K562 (cell line): ENCODE measurements around the gene ELP1. TPM values are rescaled to one million over a fixed set of nuclear protein-coding genes. Genes with fewer than 3 reads are reported as not detected.

Source experiments
- ATAC-seq: fragments of 200-7000 bp; cut with Tn5 transposase; 3 replicates; pipeline ENCODE4 v1.9.1; 2020; ENCODE audit warnings: moderate library complexity
- BruUV-seq: library from RNA; stranded (reverse); fragments of 400-500 nt; replicated peaks from 2 replicates; lab custom pipeline; 2021; lab: Mats Ljungman, UMichigan
- CTCF ChIA-PET: fragments of 300-600 bp; formaldehyde crosslinking; extraction: SDS; loops from one replicate; lab custom pipeline; 2021; ENCODE audit warnings: low intra/inter-chr PET ratio; lab: Yijun Ruan, JAX
- POLR2A ChIA-PET: fragments of 300-600, 350-650 bp; sonication (Branson Sonifier 250); formaldehyde crosslinking; extraction: SDS; loops from one replicate; lab custom pipeline; 2021; ENCODE audit warnings: antibody characterized with exemption, inconsistent platforms; lab: Yijun Ruan, JAX
- DNase-seq, 4 experiments: peaks; one replicate each; pipeline versions ENCODE4 v3.0.0 to v3.0.0-alpha.2; 2011 to 2018; ENCODE audit warnings: low spot score in 3 of 4, mixed read lengths in 3 of 4; ENCODE audit errors: extremely low read depth in 1 of 4
- FAIRE-seq: peaks from 2 replicates; lab custom pipeline; 2011; peaks lifted over from hg19 to GRCh38; lab: Jason Lieb, UNC
- H2AFZ ChIP-seq: 2 replicates; pipeline ENCODE4 v1.6.0; 2011; ENCODE audit warnings: low read depth, low read length, control low read depth, inconsistent platforms
- H3K27ac ChIP-seq: fragments of 200-600 bp; 3 replicates; pipeline ENCODE4 v1.8.0; 2011; ENCODE audit warnings: low read depth, mild to moderate bottlenecking, control low read depth, inconsistent platforms, low read length, moderate library complexity, mixed read lengths; ENCODE audit errors: extremely low read depth
- H3K27me3 ChIP-seq, 2 experiments: fragments of 300-600 bp in 1 of 2; 2 replicates in 1 of 2; 3 replicates in 1 of 2; pipeline versions ENCODE4 v1.6.0 to v1.8.0; 2011; ENCODE audit warnings: inconsistent platforms in 2 of 2, low read length in 2 of 2, mild to moderate bottlenecking in 1 of 2, mixed read lengths in 1 of 2, moderate library complexity in 1 of 2; ENCODE audit not compliant: control insufficient read depth in 2 of 2, insufficient read depth in 2 of 2
- H3K36me3 ChIP-seq: fragments of 300-600 bp; 3 replicates; pipeline ENCODE4 v1.8.0; 2011; ENCODE audit warnings: mild to moderate bottlenecking, low read length, inconsistent platforms; ENCODE audit not compliant: control insufficient read depth, insufficient read depth
- H3K4me1 ChIP-seq, 2 experiments: fragments of 200-600 bp in 1 of 2; replicated peaks in 1 of 2; 2 replicates in 1 of 2; 3 replicates in 1 of 2; pipeline versions ENCODE4 v1.5.1 to v1.8.0; 2011; ENCODE audit warnings: inconsistent platforms in 2 of 2, low read length in 2 of 2, mild to moderate bottlenecking in 1 of 2, mixed read lengths in 1 of 2, moderate library complexity in 1 of 2; ENCODE audit not compliant: control insufficient read depth in 2 of 2, insufficient read depth in 2 of 2
- H3K4me2 ChIP-seq: 2 replicates; pipeline ENCODE4 v1.6.1; 2011; ENCODE audit warnings: low read length, control low read depth, inconsistent platforms, mixed read lengths; ENCODE audit not compliant: insufficient read depth
- H3K4me3 ChIP-seq: fragments of 200-600 bp; sonication (generic), shearing (Covaris generic); 2 replicates; pipeline ENCODE4 v1.5.1; 2016; ENCODE audit warnings: control low read depth, inconsistent platforms
- H3K79me2 ChIP-seq: fragments of 200-600 bp; 3 replicates; pipeline ENCODE4 v1.8.0; 2011; ENCODE audit warnings: low read length, inconsistent platforms; ENCODE audit not compliant: control insufficient read depth, insufficient read depth
- H3K9ac ChIP-seq, 2 experiments: 2 replicates each; pipeline versions ENCODE4 v1.6.0 to v1.6.1; 2011; ENCODE audit warnings: low read depth in 2 of 2, low read length in 2 of 2, control low read depth in 1 of 2, inconsistent platforms in 1 of 2, mild to moderate bottlenecking in 1 of 2, mixed read lengths in 1 of 2; ENCODE audit not compliant: insufficient read depth in 1 of 2
- H3K9me1 ChIP-seq: one replicate; pipeline ENCODE4 v1.6.0; 2011; ENCODE audit warnings: inconsistent platforms, mild to moderate bottlenecking, low read length, moderate library complexity; ENCODE audit not compliant: control insufficient read depth, insufficient read depth
- H3K9me3 ChIP-seq: replicated peaks from 2 replicates; pipeline ENCODE4 v1.5.1; 2011; ENCODE audit warnings: low read depth, low read length, inconsistent platforms; ENCODE audit not compliant: control insufficient read depth, insufficient read depth
- H4K20me1 ChIP-seq: replicated peaks from 2 replicates; pipeline ENCODE4 v1.6.1; 2011; ENCODE audit warnings: low read length, inconsistent platforms, mixed read lengths; ENCODE audit not compliant: control insufficient read depth, insufficient read depth
- E2F1 ChIP-seq: sonication (generic); formaldehyde crosslinking; IDR thresholded peaks from 2 replicates; pipeline ENCODE4 v1.8.1; 2023; ENCODE audit warnings: mild to moderate bottlenecking, missing genetic modification reagents, moderate library complexity
- GTF2E2 ChIP-seq: fragments of 200-800 bp; sonication (Bioruptor generic); IDR thresholded peaks from 2 replicates; pipeline ENCODE4 v1.6.1; 2016; ENCODE audit warnings: missing genetic modification characterization, missing compliant biosample characterization
- MED1 ChIP-seq: sonication (generic); formaldehyde crosslinking; IDR thresholded peaks from 2 replicates; pipeline ENCODE4 v1.8.1; 2023; ENCODE audit warnings: missing genetic modification reagents, borderline replicate concordance
- MEF2A ChIP-seq: IDR thresholded peaks from 2 replicates; pipeline ENCODE4 v1.6.1; 2011; ENCODE audit warnings: low read depth, mild to moderate bottlenecking, low read length, moderate library complexity; ENCODE audit not compliant: control insufficient read depth
- NRF1 ChIP-seq, 2 experiments: fragments of 450-650 bp; IDR thresholded peaks in 1 of 2; conservative IDR thresholded peaks in 1 of 2; 2 replicates each; pipeline ENCODE4 v1.6.1; 2014; ENCODE audit warnings: mild to moderate bottlenecking in 2 of 2
- SAFB2 ChIP-seq: fragments of 200-400 bp; formaldehyde crosslinking; IDR thresholded peaks from 2 replicates; pipeline ENCODE4 v1.6.1; 2018; ENCODE audit warnings: borderline replicate concordance, low read length, low read depth, moderate library complexity; ENCODE audit not compliant: severe bottlenecking
- STAT6 ChIP-seq: sonication (generic); formaldehyde crosslinking; IDR thresholded peaks from 2 replicates; pipeline ENCODE4 v1.8.1; 2023; ENCODE audit warnings: mild to moderate bottlenecking, missing genetic modification reagents
- TCF15 ChIP-seq: fragments of 250-450 bp; sonication (Bioruptor Pico); IDR thresholded peaks from 2 replicates; pipeline ENCODE4 v1.8.0; 2022; ENCODE audit warnings: moderate library complexity, mild to moderate bottlenecking, inconsistent platforms
- ZBTB2 ChIP-seq: fragments of 450-650 bp; IDR thresholded peaks from 2 replicates; pipeline ENCODE4 v1.6.1; 2016; ENCODE audit warnings: antibody characterized with exemption
- ZNF282 ChIP-seq: sonication (generic); formaldehyde crosslinking; IDR thresholded peaks from 2 replicates; pipeline ENCODE4 v1.8.1; 2023; ENCODE audit warnings: missing genetic modification reagents
- ZNF586 ChIP-seq: fragments of 450-650 bp; formaldehyde crosslinking; conservative IDR thresholded peaks from 2 replicates; pipeline ENCODE4 v1.4.0; 2020; ENCODE audit warnings: mild to moderate bottlenecking, moderate library complexity
- WGBS: fragments of 100-300 bp; shearing (Covaris generic); methylation state at CpG from one replicate; pipeline ENCODE4 v1.1.6; 2016; ENCODE audit warnings: low coverage, mixed read lengths; ENCODE audit not compliant: insufficient coverage; ENCODE audit errors: missing lambda C conversion rate; 5-methylcytosine and 5-hydroxymethylcytosine counted together
- in situ Hi-C: fragments of 300-500 bp; cut with MboI; formaldehyde crosslinking; loops from 4 replicates; pipeline ENCODE4 v1.15.0; 2018; ENCODE audit warnings: inconsistent platforms, mixed read lengths
- intact Hi-C: fragments of 100-400 bp; cut with micrococcal nuclease; formaldehyde crosslinking; loops from 2 replicates; pipeline ENCODE4 v1.14.2; 2022
- polyA plus RNA-seq, 8 experiments: library from polyadenylated mRNA; depleted of rRNA in 4 of 8; stranded (reverse) in 5 of 8; unstranded in 3 of 8; fragments of >200 nt; fragmentation: Nextera tagmentation in 2 of 8; fragmentation: Illumina TruSeq in 1 of 8; extraction: Ambion mirVana in 2 of 8; extraction: Trizol in 1 of 8; gene quantifications; 2 replicates each; pipeline versions ENCODE4 v1.2.1 to v1.2.3, GENCODE V29; 2011 to 2014; ENCODE audit warnings: inconsistent platforms in 1 of 8, missing spikeins in 1 of 8
- total RNA-seq, 7 experiments: library from RNA; depleted of rRNA in 6 of 7; stranded (reverse); fragments of >200 nt in 6 of 7; fragmentation: Illumina TruSeq in 2 of 7; extraction: Trizol in 2 of 7; gene quantifications; 2 replicates each; pipeline versions ENCODE4 v1.2.1 to v1.2.3, GENCODE V29; 2011 to 2021; ENCODE audit warnings: low replicate concordance in 1 of 7

ELP1 gene
- total and polyA plus RNA-seq, 9 of the 15 experiments (the other 6 are each of a cell fraction or from before 2014, with no cell fraction given): 17.0 to 48.6 (median 39.7) TPM

- POLR2A ChIA-PET: interaction anchor here (1.1 kb wide), 2 partner anchors 15 to 23 kb away, joined by 3 read pairs; no protein-coding TSS in a partner anchor
- Histone ChIP-seq H4K20me1 (no peaks in the 10 kb centered on the region), H2AFZ (no peak overlapping the region), H3K4me1 (peaks cover 0 to 13% of the 10 kb centered on the region in 2 experiments; a peak in 1 of 5 replicates), H3K4me2 (no peak overlapping the region), H3K36me3 (no peaks in the 10 kb centered on the region), H3K27ac (no peak overlapping the region), H3K9me3 (no peaks in the 10 kb centered on the region), H3K27me3 (peaks cover 23 to 27% of the 10 kb centered on the region in 2 experiments), H3K4me3 (no peak overlapping the region), H3K79me2 (no peaks in the 10 kb centered on the region), H3K9me1 (no peaks in the 10 kb centered on the region), H3K9ac (no peak overlapping the region)
- CTCF ChIA-PET: no interaction called here
- ATAC-seq: no peak
- intact Hi-C loops (loop anchor here (10.0 kb wide), 1 partner anchor 365 kb away; no protein-coding TSS in a partner anchor), in situ Hi-C loops (no loop called here)
- TF ChIP-seq GTF2E2 (no peak), MED1 (CRISPR knock-in tag) (no peak), ZNF282 (CRISPR knock-in tag) (no peak), NRF1 (conservative IDR thresholded peaks at IDR 0.05 in 1 of 2, IDR thresholded peaks at IDR 0.05 in 1 of 2) (no peak), SAFB2 (no peak), ZNF586 (CRISPR knock-in tag) (no peak), ZBTB2 (no peak), E2F1 (CRISPR knock-in tag) (no peak), MEF2A (no peak), STAT6 (CRISPR knock-in tag) (no peak), TCF15 (CRISPR knock-in tag) (no peak)
- no peak for FAIRE-seq
- 3% methylated on average over 3 of the region's 3 CpGs for WGBS
- no peak for DNase-seq
- no TSS peak for BruUV-seq
Observed at GRCh38 chr9:108859459-108860114, 74.3 kb downstream of the ELP1 start.
